ENCODE results near the gene PHOX2B.
"Not testable (repeated sequence)": the region's sequence is repeated elsewhere in the genome, so short reads cannot be mapped to it uniquely, and the experiment has no call there.

Gene PHOX2B

GRCh38 chr4:41711654-41712053 lies 36.9 kb downstream of the PHOX2B start:
- not testable (repeated sequence) for DNase-seq (ENCODE audit: low read depth)

- no peak for DNase-seq (ENCODE audit: low read depth)
Measured at GRCh38 chr4:41709844-41710481, 38.6 kb downstream of the PHOX2B start.

GRCh38 chr4:41703785-41704184 lies 44.7 kb downstream of the PHOX2B start:
- DNase-seq (ENCODE audit: low read depth), result no peak

GRCh38 chr4:41702770-41703169 lies 45.8 kb downstream of the PHOX2B start:
- no peak for DNase-seq (ENCODE audit: low read depth)

- DNase-seq (ENCODE audit: low read depth), result no peak
Measured at GRCh38 chr4:41701983-41702382, 46.5 kb downstream of the PHOX2B start.

GRCh38 chr4:41696763-41697162 lies 51.8 kb downstream of the PHOX2B start:
- no peak for DNase-seq (ENCODE audit: low read depth)

GRCh38 chr4:41696131-41696530 lies 52.4 kb downstream of the PHOX2B start:
- DNase-seq (ENCODE audit: low read depth), result no peak
